ENCODE measurements around the gene SLC1A7.
A peak's percentile ranks its signal among the peaks of the same experiment; 100 is the strongest.

The SLC1A7 gene

GRCh38 chr1:53114581-53115400 is 27.6 kb downstream of the SLC1A7 start:
- DNase-seq: no peak

- DNase-seq: no peak
Observed at GRCh38 chr1:53114090-53114489, 28.3 kb downstream of the SLC1A7 start.

- DNase-seq: no peak
Observed at GRCh38 chr1:53112861-53113260, 29.6 kb downstream of the SLC1A7 start.

GRCh38 chr1:53112271-53112774 is 30.1 kb downstream of the SLC1A7 start:
- no peak for DNase-seq

DNA sequence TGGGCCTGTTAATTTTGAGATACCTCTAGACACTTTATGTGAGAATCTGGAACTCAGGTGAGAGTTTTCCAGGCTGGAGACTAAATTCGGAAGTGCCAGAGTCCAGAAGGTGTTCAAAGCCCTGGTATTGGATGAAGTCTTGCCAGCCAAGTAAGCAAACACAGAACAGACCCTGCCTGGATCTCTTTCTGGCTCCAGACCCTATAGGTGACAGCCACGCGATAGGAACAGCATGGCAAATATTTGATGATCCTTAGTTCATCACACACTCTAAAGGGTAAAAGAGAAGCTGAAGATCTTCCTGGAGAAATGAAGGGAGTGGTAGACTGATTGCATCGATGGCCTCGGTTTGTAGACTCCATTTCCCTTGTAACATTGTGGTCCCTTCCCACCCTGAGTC is 30.7 kb downstream of the SLC1A7 start:
- DNase-seq: no peak

DNA sequence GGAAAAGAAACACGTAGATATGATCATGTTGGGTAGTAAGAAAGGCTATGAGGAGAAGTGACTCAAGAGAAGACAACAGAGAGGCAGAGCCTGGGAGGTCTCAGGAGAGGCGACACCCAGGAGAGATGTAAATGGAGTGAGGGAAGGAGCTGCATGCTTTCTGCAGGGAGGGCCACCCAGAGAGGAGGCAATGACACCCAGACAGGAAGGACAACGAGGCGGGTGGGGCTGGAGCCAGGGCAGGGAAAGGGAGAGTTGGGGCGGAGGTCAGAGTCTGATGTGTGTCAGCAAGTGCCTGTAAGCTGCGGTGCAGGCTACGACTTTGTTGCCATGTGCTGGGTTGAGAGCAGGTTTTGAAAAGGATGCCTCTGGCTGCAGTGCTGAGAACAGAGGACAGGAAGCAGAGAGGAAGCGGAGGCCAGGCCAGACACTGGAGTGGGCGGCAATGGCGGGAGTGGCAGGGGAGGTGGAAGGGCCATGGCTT is 31.3 kb downstream of the SLC1A7 start:
- DNase-seq: no peak

DNA sequence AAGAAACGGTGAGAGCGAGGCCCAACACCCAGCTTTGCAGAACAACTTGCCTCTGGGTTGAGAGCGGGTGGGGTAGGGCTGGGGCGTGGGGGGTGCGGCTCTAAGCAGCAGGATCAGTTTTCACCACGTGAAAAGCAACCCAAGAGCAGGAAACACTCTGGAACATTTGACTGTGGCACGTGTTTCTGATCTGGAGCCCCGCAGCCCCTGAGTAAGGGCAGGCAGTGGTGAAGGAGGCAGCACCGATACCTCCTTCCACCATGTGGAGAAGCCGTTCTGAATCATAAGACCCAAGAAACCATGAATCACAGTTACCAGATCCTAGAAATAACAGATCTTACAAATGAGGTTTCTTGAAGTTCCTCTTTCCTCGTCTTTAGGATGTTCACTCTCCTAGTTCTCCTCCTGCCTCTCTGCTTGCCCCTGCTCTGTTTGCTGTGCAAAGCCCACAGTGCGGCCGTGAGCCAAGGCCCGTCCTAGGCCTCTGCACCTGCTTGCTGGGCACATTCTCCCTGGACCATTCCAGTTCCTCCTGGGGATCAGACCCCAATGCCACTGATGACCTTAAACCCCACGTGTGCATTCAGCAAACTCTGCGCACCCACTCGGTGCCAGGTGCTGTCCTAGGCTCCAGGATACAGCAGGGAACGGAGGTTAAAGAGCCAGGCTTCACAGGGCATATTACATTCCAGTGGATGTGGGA is 31.9 kb downstream of the SLC1A7 start:
- DNase-seq: no peak

DNA sequence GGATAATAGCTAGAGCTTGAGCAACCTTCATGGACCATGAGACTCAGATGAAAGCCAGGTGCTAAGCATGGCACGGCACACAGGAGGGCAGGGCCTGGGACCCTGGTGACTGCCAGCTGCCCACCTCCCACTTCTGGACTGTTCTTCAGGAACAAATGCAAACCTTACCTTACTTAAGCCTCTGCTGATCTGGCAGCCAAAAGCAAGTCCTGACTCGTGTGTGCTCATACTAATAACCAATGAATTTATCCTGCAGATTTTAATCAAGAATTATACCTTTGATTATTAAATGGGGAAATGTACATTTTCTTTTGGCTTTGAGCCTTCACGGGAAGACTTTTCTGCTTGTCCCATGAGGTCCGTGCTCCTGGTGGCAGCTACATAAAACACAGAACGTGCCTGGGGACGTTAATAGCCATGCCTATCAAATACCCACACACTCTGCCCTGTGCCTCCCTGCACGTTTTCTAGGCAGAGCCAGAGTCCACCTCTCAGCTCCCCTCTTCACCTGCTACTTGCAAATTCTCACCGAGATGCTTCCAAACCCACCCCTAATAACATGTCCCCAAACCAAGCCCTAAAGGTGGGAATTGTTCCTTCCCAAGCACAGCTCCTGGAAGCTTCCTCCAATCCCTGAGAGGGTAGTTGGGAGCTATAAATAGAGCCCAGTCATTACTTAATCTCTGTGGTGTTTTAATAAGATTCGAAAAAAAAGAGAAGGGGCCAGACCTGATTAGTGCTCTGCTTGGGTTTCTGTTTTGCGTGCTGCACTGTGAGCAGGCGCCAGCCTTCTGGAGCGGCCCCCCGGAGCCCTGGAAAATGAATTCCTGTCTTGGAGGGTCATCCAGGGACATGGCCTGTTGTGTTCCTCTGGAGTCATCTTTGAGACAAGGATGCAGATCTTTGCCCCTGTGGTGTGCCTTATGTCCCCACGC is 33.5 kb downstream of the SLC1A7 start:
- peak; percentile 33 for DNase-seq

DNA sequence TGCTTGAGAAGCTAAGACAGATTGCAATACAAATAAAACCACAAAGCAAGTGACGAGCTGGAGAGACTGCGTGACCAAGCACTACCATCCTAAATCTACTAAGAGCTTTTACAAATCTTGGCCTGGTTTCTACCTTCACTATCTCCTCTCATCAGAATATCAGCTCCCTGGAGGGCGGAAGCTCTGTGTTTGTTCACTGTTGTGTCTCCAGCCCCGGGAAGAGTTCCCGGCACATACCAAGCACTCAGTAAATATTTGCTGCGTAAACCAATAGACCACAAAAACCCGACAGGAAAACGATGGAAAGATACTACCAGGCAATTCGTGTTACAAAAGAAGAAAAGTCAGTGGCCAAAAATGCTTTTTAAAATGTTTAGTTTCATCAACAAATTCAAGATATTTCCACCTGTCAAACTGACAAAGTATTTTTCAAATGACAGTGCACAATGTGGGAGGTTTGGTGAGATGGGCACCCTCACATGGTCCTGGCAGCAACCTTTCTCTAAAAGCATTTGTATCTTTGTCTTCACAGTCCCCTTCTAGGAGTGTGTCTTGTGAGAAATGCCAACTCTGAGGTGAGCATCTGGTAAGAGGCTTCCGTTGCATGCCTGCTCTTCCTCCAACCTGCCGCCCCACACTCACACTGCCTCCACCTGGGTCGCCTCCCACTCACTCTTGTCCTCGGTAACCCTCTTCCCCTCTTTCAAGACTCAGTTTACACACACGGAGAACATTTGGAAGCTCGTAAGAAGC is 34.7 kb downstream of the SLC1A7 start:
- DNase-seq: no peak

DNA sequence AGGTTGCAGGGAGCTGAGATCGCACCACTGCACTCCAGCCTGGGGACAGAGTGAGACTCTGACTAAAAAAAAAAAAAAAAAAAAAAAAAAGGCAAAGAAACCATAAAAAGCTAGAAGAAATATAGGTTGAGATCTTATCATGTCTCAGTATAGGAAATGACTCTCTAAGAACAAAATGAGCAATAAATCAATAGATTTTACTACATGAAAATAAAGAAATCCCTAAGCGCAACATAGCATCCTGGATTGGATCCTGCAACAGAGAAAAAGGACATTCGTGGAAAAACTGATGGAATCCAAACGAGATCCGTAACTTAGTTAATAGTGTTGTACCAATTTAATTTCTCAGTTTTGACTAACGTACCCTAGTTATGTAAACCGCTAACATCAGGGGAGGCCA is 35.3 kb downstream of the SLC1A7 start:
- DNase-seq: no peak

GRCh38 chr1:53104289-53104913 is 38.0 kb downstream of the SLC1A7 start:
- DNase-seq: no peak

GRCh38 chr1:53094533-53094919 is 47.9 kb downstream of the SLC1A7 start:
- DNase-seq: no peak

DNA sequence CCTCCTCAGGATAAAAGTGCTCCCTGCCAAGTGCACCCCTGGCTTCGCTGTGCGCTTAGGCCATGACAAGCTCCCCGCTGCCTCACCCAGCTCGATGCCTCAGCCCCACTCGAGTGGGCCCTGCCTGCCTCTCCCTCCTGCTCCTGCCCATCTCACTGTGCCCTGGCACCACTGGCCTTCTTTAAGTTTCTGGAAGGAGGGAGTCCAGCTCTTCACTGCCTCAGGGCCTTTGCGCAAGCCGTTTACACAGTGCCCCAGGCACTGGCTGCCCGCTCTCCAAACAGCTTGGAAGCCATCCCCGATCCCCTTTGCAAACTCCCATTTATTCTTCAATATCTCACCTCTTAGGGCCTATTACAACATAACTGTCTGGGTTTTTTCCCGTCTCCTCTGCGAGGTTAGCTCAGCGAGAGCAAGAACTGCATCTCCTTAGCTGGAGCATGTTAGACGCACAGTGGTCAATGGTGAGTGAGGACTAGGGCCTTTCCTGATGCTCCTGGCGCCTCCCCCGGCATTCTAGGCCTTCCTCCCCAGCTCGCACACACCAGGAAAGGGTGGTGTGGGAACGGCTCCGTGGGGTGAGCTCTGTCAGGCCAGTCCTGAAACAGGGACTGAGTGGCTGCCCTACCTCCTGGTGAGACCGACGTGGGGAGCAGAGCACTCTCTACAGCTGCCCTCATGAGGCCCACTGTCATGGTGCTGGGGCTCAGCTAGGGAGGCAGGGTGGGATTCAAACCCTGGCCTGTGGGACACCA is 48.5 kb downstream of the SLC1A7 start:
- no peak for DNase-seq

- DNase-seq: no peak
Observed at GRCh38 chr1:53093451-53093754, 49.0 kb downstream of the SLC1A7 start.

GRCh38 chr1:53092659-53093450 is 49.6 kb downstream of the SLC1A7 start:
- DNase-seq: no peak

DNA sequence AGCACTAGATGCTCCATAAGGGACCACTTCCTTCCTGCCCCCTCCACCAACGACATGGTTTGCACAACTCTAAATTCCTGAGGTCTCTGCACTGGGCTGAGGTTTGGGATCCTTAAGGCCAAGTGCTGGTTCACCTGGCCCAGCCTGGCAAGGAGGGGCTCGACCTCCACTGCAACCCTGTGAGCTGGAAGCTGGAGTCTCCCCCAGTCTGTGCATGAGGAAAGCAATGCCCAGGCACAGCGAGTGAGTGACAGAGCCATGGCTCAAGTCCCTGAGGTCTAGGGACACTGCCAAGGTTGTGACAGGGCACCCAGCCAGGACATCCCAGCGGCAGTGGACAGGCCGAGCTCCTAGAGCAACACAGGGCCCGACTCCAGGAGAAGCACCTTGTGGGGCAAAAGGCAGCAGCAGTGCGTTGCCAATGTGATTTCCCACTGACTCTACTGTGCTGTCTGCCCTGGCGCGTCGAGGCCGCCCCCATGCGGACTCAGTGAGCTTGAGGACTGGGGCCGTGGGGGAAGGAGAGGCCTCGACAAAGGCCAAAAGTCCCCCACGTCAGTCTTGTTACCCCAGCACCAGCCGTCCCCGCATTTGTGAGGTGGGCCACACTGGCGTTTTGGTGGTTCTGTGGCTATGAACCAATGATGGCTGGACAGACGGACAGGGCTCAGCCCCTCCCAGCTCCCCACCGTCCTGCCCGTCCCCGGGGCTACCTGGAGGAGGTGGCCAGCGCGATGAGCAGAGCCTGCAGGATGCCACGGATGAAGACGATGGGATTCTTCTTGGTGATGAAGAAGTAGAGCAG is 50.4 kb downstream of the SLC1A7 start:
- no peak for DNase-seq

DNA sequence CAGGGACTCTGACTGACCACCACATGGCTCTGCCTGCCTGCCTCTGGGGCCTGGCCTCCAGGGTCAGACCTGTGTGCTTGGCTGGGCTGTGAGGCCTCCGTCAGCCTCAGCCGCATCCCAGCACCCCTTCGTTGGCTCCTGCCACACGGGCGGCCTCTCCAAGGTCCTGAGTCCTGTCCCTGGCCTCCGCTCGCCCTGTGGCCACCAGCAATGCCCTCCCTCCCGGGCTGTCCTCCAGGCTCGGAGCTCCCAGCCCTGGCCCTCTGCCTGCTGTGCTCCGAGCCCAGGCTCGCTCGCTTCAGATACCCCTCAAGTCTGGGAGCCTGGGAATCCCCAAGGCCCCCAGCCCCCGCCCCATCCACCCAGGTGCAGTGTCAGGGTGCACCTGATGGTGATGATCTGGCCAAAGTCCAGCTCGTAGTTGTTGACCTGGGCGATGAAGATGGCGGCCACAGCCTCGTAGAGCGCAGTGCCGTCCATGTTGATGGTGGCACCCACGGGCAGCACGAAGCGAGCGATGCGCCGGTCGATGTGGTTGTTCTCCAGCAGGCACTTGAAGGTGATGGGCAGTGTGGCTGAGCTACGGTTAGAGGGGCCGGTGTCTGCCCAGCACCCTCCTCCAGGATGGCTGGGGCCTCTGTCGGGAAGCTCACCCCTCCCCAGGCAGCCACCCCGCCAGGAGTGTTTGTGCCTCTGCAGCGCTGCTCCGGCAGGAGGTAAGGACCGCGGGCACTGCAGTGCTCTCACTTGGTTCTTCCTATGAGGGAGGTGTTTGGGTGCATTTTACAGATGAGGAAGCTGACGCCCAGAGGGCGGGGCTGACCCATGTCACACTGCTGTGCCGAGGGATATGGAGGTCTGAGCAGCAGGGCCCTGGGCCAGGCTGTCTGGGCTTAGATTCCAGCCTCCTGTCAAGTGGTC is 52.0 kb downstream of the SLC1A7 start:
- DNase-seq: no peak
